ENCODE measurements around the gene SLC50A1. TPM values are rescaled to one million over a fixed set of nuclear protein-coding genes. Genes with fewer than 3 reads are reported as not detected.
A peak's percentile ranks its signal among the peaks of the same experiment; 100 is the strongest.

Gene SLC50A1
- total RNA-seq, 1 experiment from 2014 or later: 24.9 TPM

DNA sequence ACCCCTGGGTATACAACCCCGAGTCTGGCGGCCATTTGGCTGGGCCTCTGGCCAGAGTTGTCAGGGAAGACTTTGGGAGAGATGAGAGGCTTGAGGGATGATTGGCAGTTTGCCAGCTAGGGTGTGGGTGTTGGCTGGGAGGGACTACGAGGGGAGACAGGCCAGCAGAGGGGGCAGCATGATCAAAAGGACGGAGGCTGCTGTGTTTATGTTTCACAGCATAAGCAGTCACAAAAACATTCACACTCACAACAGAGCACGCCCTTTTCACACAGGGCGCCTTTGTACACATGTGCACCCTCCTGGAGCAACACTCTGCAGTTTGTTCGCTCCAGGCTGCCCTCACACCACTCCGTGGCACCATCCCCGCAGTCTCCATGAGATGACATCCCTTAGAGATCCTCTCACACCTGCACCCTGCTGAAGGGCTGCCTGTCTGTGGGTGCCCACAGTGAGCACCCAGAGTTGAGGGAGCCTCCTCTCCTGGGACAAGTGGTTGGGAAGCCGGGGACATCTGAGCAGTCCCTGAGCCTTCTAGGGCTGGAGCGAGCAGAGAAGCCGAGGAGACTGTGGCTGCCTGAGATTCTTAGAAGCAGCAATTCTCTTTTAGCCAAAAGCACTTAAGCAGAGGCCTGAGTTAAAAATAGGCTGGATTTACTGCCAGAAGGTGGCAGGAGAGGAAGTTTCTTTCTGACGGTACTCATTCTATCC is 41.6 kb upstream of the SLC50A1 start:
- peaks cover 6% of the 10 kb centered on the region for H3K23me2 ChIP-seq (ENCODE audit: insufficient read length, low read depth, low read length, poor library complexity, severe bottlenecking)
- H3K4me1 ChIP-seq (ENCODE audit: insufficient read depth, low read length): no peaks in the 10 kb centered on the region
- no peaks in the 10 kb centered on the region for H3K9me3 ChIP-seq (ENCODE audit: control insufficient read depth, low read depth, low read length)
- peaks cover 2% of the 10 kb centered on the region; the same call in 1 of the 2 replicates for H3K27me3 ChIP-seq (ENCODE audit: insufficient read depth, low read length)
- H3K4ac ChIP-seq (ENCODE audit: low read depth, low read length): no peak overlapping the region
- Mint-ChIP-seq H3K27me3 (ENCODE audit: low read depth) (peaks cover 54% of the 10 kb centered on the region), H3K36me3 (ENCODE audit: insufficient read depth in 1 of 3, low read depth in 3 of 3) (no peaks in the 10 kb centered on the region), H3K27ac (no peak overlapping the region; a peak in 2 of 7 replicates), H3K4me3 (no peak overlapping the region), H3K4me1 (peaks cover 17 to 23% of the 10 kb centered on the region in 2 experiments), H3K9me3 (peaks cover 0 to 2% of the 10 kb centered on the region in 2 experiments; a peak in 1 of 5 replicates)
- H2AK5ac ChIP-seq (ENCODE audit: insufficient read length, low read length): no peak overlapping the region
- no peak overlapping the region for H3K9ac ChIP-seq (ENCODE audit: extremely low read depth, insufficient read length, low read length)
- no peak overlapping the region for H4K5ac ChIP-seq (ENCODE audit: insufficient read length, low read depth, low read length)
- H3K4me2 ChIP-seq (ENCODE audit: insufficient read depth, insufficient read length, low read length): no peak overlapping the region
- no peak overlapping the region for H3K23ac ChIP-seq (ENCODE audit: insufficient read length, low read depth, low read length)
- no peak overlapping the region for H2AFZ ChIP-seq (ENCODE audit: low read length)
- H2BK15ac ChIP-seq (ENCODE audit: low read depth, low read length): no peak overlapping the region
- no peaks in the 10 kb centered on the region for H4K20me1 ChIP-seq (ENCODE audit: control insufficient read depth, insufficient read depth, insufficient read length)
- H2BK120ac ChIP-seq (ENCODE audit: low read depth, low read length, poor library complexity, severe bottlenecking): no peak overlapping the region
- H3K79me2 ChIP-seq (ENCODE audit: insufficient read depth, low read length): no peaks in the 10 kb centered on the region
- H3K56ac ChIP-seq (ENCODE audit: insufficient read length, low read depth, low read length): no peak overlapping the region
- H2BK5ac ChIP-seq (ENCODE audit: insufficient read length, low read length): no peak overlapping the region
- H3K14ac ChIP-seq (ENCODE audit: insufficient read depth, low read length): no peak overlapping the region; the same call in 1 of the 2 replicates
- no peak overlapping the region for H3T11ph ChIP-seq (ENCODE audit: low read length)
- WGBS (ENCODE audit: extremely low coverage, insufficient read length, low lambda C conversion rate): no CpG with 5 or more reads among the region's 13 CpGs
- H3K18ac ChIP-seq (ENCODE audit: insufficient read length, low read depth, low read length): no peak overlapping the region
- TF ChIP-seq, protein P1, sequence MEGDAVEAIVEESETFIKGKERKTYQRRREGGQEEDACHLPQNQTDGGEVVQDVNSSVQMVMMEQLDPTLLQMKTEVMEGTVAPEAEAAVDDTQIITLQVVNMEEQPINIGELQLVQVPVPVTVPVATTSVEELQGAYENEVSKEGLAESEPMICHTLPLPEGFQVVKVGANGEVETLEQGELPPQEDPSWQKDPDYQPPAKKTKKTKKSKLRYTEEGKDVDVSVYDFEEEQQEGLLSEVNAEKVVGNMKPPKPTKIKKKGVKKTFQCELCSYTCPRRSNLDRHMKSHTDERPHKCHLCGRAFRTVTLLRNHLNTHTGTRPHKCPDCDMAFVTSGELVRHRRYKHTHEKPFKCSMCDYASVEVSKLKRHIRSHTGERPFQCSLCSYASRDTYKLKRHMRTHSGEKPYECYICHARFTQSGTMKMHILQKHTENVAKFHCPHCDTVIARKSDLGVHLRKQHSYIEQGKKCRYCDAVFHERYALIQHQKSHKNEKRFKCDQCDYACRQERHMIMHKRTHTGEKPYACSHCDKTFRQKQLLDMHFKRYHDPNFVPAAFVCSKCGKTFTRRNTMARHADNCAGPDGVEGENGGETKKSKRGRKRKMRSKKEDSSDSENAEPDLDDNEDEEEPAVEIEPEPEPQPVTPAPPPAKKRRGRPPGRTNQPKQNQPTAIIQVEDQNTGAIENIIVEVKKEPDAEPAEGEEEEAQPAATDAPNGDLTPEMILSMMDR (conservative IDR thresholded peaks at IDR 0.05): peak; percentile 64; the same call in 2 of the 3 replicates
- H2BK20ac ChIP-seq (ENCODE audit: low read depth, low read length, poor library complexity, severe bottlenecking): no peak overlapping the region
- H4K91ac ChIP-seq (ENCODE audit: insufficient read length, low read depth, low read length): no peak overlapping the region
- no peak overlapping the region for H3K27ac ChIP-seq (ENCODE audit: insufficient read length, low read depth, low read length)
- H3K79me1 ChIP-seq (ENCODE audit: insufficient read depth, low read depth, low read length, poor library complexity, severe bottlenecking): no peaks in the 10 kb centered on the region
- H2BK12ac ChIP-seq (ENCODE audit: insufficient read length, low read depth, low read length): no peak overlapping the region
- H4K8ac ChIP-seq (replicated peaks; ENCODE audit: insufficient read length, low read depth, low read length): no peak overlapping the region
- no peak for DNase-seq
